Gastrocnemius medialis (tissue), 4 donors: Measurements from ENCODE around the gene RNF220. TPM values are rescaled to one million over a fixed set of nuclear protein-coding genes. Genes with fewer than 3 reads are reported as not detected.

Source experiments
- ATAC-seq, 2 donors: fragments of 150-250 bp; one replicate each; pipeline ENCODE4 v1.9.1; 2016
- DNase-seq, 2 donors: peaks; one replicate each; pipeline ENCODE4 v3.0.0-alpha.2; 2019
- H3K27ac ChIP-seq, 4 donors: fragments of 200-600 bp; sonication (generic); 1 replicate in 1 of 4; 2 replicates in 3 of 4; pipeline ENCODE4 v1.5.1; 2016 to 2018; ENCODE audit warnings: mild to moderate bottlenecking in 2 of 4, moderate library complexity in 1 of 4
- H3K27me3 ChIP-seq, 3 donors: fragments of 200-600 bp; sonication (generic) in 2 of 3; 1 replicate in 1 of 3; 2 replicates in 2 of 3; pipeline versions ENCODE4 v1.5.1 to v1.6.0; 2016 to 2019; ENCODE audit warnings: mild to moderate bottlenecking in 1 of 3, moderate library complexity in 1 of 3
- H3K36me3 ChIP-seq, 2 donors: fragments of 200-600 bp; sonication (generic) in 1 of 2; one replicate each; pipeline ENCODE4 v1.5.1; 2017 to 2018
- H3K4me1 ChIP-seq, 2 donors: fragments of 200-600 bp; sonication (generic) in 1 of 2; one replicate each; pipeline ENCODE4 v1.5.1; 2016 to 2017; ENCODE audit warnings: mild to moderate bottlenecking in 2 of 2
- H3K4me3 ChIP-seq, 4 donors: fragments of 200-600 bp; sonication (generic) in 3 of 4; 1 replicate in 1 of 4; 2 replicates in 3 of 4; pipeline ENCODE4 v1.5.1; 2016 to 2019; ENCODE audit warnings: mild to moderate bottlenecking in 2 of 4
- H3K9me3 ChIP-seq, 3 donors: fragments of 200-600 bp; sonication (generic) in 2 of 3; 1 replicate in 1 of 3; 2 replicates in 2 of 3; pipeline ENCODE4 v1.5.1; 2016 to 2019
- POLR2A ChIP-seq, 2 donors: fragments of 450-650 bp; IDR thresholded peaks; one replicate each; pipeline ENCODE4 v1.6.1; 2017; ENCODE audit warnings: antibody characterized with exemption in 2 of 2, mild to moderate bottlenecking in 2 of 2, moderate library complexity in 2 of 2
- in situ Hi-C, 4 donors: fragments of 200-750 bp; cut with MboI; loops; one replicate each; pipeline versions ENCODE4 v1.15.0 to v1.8.0; 2017; ENCODE audit warnings: low sequenced_read_pairs in 4 of 4
- intact Hi-C: fragments of 100-400 bp; cut with DNase I; formaldehyde crosslinking; loops from one replicate; pipeline ENCODE4 v1.15.1; 2023; ENCODE audit warnings: low total_unique reads
- total RNA-seq, 4 donors: library from RNA; depleted of rRNA; stranded (reverse); fragments of >200 nt; gene quantifications; one replicate each; pipeline versions ENCODE4 v1.1.0 to v1.2.3, GENCODE V29; 2016
- TF ChIP-seq, protein P1 (sequence below), 5 experiments: fragments of 450-650 bp in 3 of 5; fragments of 200-600 bp in 2 of 5; sonication (generic) in 2 of 5; IDR thresholded peaks in 4 of 5; conservative IDR thresholded peaks in 1 of 5; 1 replicate in 4 of 5; 2 replicates in 1 of 5; pipeline ENCODE4 v1.5.1; 2016 to 2019; ENCODE audit warnings: antibody characterized with exemption in 5 of 5, mild to moderate bottlenecking in 3 of 5, moderate library complexity in 3 of 5

Gene RNF220
- total RNA-seq, 4 donors from 2014 or later: 91.2 to 172 (median 128) TPM

DNA sequence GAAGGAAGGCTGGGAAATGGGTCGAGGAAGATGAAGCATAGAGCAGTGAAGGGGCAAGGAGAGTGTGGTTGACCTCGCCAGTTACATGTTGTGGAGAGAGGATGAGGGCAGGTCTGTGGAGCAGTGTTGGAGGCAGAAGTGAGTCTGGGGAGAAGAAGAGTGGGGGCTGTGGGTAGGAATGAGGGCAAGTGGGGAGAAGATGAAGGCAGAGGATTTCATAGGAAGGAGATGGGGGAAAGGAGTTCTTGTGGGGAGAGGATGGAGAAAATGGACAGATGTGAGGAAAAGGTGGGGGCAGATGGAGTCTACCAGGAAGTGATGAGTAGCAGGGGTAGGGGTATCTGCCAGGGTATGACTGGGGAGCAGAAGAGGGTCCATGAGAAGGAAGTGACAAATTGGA is 273.1 kb downstream of the RNF220 start:
- Histone ChIP-seq H3K27me3 (no peaks in the 10 kb centered on the region), H3K27ac (no peak overlapping the region), H3K36me3 (no peaks in the 10 kb centered on the region), H3K4me3 (no peak overlapping the region), H3K9me3 (no peaks in the 10 kb centered on the region), H3K4me1 (peaks cover 15 to 30% of the 10 kb centered on the region in 2 donors)
- in situ Hi-C loops: no loop called here
- intact Hi-C loops: no loop called here
- ATAC-seq (no peak), DNase-seq (no peak)
- TF ChIP-seq, protein P1, sequence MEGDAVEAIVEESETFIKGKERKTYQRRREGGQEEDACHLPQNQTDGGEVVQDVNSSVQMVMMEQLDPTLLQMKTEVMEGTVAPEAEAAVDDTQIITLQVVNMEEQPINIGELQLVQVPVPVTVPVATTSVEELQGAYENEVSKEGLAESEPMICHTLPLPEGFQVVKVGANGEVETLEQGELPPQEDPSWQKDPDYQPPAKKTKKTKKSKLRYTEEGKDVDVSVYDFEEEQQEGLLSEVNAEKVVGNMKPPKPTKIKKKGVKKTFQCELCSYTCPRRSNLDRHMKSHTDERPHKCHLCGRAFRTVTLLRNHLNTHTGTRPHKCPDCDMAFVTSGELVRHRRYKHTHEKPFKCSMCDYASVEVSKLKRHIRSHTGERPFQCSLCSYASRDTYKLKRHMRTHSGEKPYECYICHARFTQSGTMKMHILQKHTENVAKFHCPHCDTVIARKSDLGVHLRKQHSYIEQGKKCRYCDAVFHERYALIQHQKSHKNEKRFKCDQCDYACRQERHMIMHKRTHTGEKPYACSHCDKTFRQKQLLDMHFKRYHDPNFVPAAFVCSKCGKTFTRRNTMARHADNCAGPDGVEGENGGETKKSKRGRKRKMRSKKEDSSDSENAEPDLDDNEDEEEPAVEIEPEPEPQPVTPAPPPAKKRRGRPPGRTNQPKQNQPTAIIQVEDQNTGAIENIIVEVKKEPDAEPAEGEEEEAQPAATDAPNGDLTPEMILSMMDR (IDR thresholded peaks at IDR 0.05 in 4 of 5, conservative IDR thresholded peaks at IDR 0.05 in 1 of 5): no peak
- no peak for TF ChIP-seq POLR2A (IDR thresholded peaks at IDR 0.05)

DNA sequence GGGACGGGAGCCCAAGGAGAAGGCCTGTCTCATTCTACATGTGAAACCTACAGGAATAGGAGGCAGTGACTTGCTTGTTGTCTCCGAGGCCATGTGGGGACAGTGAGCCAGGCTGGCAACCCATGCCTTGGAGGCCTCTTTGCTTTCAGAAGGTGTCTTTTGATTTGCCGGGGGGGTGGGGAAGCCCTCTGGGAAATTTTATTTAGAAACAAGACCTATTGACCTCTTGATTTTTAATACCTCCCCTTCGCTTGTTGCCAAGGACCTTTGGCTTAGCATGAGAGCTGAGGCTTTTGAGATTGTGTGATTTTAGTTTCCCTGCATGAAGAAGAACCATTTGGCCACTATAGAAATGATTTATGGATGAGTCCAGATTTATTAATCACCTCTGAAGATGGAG is 273.6 kb downstream of the RNF220 start:
- H3K4me3 ChIP-seq: no peak overlapping the region
- in situ Hi-C loops (no loop called here), intact Hi-C loops (no loop called here)
- no peak overlapping the region for H3K27ac ChIP-seq
- H3K9me3 ChIP-seq: no peaks in the 10 kb centered on the region
- TF ChIP-seq, protein P1 (IDR thresholded peaks at IDR 0.05 in 4 of 5, conservative IDR thresholded peaks at IDR 0.05 in 1 of 5): no peak
- TF ChIP-seq POLR2A (IDR thresholded peaks at IDR 0.05): no peak
- peaks cover 10 to 25% of the 10 kb centered on the region in 2 donors for H3K4me1 ChIP-seq
- H3K36me3 ChIP-seq: no peaks in the 10 kb centered on the region
- no peak for ATAC-seq
- DNase-seq: no peak
- no peaks in the 10 kb centered on the region for H3K27me3 ChIP-seq

DNA sequence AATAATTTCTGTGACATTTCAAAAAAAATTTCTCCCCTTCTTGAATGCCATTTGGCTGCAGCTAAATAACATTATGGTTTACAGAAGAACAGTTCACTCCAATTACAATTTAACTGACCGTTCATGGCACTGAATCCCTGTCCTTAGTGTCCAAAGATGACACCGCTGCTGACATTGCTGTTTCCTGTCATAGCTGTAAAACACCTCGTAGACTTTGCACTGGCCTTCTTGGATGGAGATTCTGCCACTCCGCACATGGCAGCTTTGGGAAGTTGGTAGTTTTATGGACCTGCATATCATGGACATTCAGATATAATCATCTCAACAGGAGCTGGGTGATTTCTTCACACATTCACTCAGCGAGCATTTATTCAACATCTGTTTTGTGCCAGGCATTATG is 274.4 kb downstream of the RNF220 start:
- Histone ChIP-seq H3K9me3 (no peaks in the 10 kb centered on the region), H3K4me1 (peaks cover 9 to 24% of the 10 kb centered on the region in 2 donors), H3K36me3 (no peaks in the 10 kb centered on the region), H3K4me3 (no peak overlapping the region), H3K27ac (no peak overlapping the region), H3K27me3 (no peaks in the 10 kb centered on the region)
- no peak for ATAC-seq
- DNase-seq: no peak
- intact Hi-C loops: no loop called here
- in situ Hi-C loops: no loop called here
- TF ChIP-seq, protein P1 (IDR thresholded peaks at IDR 0.05 in 4 of 5, conservative IDR thresholded peaks at IDR 0.05 in 1 of 5): no peak
- TF ChIP-seq POLR2A (IDR thresholded peaks at IDR 0.05): no peak

DNA sequence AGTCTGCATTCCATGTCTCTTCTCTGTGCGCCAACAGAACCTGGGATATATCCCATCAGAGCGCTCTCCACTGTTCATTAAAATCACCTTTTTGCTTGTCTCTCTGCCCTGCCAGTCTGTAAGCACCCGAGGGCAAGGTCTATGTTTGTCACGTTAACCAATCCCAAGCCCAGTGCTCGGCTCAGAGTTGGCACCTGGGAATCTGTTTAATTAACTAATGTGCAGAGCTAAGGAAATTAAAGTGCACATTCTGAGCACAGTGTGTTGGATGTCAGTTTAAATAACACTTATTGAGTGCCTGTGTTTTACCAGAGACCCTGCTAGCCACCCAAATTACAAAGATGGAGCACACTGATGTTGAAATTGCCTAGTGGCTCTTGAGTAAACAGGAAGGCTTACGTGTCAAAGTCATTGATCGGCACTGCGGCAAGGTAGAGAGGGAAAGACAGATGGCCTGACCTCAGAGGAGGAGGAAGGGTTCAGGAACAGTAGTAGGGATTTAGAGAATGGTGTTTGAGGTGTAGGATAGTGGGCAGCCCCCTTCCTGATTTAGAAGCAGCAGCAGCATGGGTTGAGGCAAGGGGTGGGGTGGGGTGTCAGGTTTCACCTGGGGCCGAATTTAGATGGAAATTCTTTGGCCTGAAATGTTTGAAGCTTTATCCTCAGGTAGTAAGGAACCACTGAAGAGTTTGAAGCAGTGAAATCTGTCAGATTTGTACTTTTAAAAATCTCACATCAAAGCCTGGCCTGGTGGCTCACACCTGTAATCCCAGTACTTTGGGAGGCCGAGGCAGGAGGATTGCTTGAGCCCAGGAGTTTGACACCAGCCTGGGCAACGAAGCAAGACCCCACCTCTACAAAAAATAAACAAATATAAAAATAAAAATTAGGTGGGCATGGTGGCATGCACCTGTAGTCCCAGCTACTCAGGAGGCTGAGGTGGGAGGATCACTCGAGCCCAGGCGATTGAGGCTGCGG is 277.1 kb downstream of the RNF220 start:
- Histone ChIP-seq H3K27ac (no peak overlapping the region), H3K9me3 (no peaks in the 10 kb centered on the region), H3K4me3 (no peak overlapping the region), H3K27me3 (no peaks in the 10 kb centered on the region), H3K36me3 (no peaks in the 10 kb centered on the region), H3K4me1 (no peaks in the 10 kb centered on the region)
- no peak for ATAC-seq
- DNase-seq: no peak
- in situ Hi-C loops: no loop called here
- TF ChIP-seq POLR2A (IDR thresholded peaks at IDR 0.05): no peak
- TF ChIP-seq, protein P1 (IDR thresholded peaks at IDR 0.05 in 4 of 5, conservative IDR thresholded peaks at IDR 0.05 in 1 of 5): no peak
- intact Hi-C loops: no loop called here
